Stimulated activated naive CD8-positive, alpha-beta T cell treated with anti-CD3 and anti-CD28 coated beads, Interleukin-15, Interleukin-2, amounts not matched to agents 100 U/mL and 50 U/mL, for 24 hours (primary cell): ENCODE results near the gene GPR55.

Experiments used
- ATAC-seq: fragments of 150-1000 bp; cut with Tn5 transposase; one replicate; pipeline ENCODE4 v1.10.0; 2021
- DNase-seq: peaks from one replicate; pipeline ENCODE4 v3.0.0; 2021

The GPR55 gene

DNA sequence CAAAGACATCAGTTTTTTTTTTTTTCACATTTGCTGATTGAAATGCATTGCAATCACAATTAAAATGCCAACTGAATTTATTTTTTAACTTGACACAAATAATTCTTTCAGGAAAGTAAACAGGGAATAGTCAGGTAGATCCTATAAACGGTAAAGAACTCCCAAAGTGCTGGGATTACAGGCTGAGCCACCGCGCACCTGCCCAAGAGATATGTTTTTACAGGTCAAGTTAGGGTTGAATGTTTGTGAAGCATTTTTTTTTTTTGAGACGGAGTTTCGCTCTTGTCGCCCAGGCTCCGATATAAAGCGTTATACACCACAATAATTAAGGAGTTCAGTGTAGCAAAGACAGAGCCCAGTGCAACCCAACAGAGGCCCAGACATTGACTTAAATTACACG, 45.2 kb downstream of the GPR55 start:
- ATAC-seq = no peak
- no peak for DNase-seq

DNA sequence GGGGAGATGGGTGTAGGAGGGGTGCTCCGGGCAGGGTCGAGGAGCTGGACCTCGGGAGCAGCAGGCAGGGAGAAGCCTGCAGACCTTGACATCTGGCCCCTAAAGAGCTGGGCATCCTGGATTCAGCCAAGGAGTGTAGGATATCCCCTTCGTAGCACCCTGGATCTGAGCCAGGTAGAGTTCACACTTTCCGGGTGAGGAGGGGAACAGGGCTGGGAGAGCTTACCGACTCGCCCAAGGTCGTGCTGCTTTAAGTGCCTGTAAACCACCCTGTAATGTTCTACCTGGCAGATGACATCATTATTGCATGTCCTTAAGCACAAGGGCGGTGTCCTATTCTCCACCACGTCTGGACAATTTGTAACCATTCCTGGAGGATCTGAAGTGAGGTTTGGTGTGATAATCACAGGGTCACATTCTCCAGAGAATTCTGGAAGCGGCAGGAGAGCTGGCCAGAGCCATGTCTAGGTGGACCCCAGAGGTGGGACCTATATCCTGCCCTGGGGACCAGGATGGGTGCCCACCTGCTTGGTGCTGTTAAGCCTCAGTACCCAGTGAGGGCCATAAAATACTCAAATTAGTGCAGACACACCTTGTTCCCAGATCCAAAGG, 45.7 kb downstream of the GPR55 start:
- DNase-seq (no peak), ATAC-seq (no peak)

DNA sequence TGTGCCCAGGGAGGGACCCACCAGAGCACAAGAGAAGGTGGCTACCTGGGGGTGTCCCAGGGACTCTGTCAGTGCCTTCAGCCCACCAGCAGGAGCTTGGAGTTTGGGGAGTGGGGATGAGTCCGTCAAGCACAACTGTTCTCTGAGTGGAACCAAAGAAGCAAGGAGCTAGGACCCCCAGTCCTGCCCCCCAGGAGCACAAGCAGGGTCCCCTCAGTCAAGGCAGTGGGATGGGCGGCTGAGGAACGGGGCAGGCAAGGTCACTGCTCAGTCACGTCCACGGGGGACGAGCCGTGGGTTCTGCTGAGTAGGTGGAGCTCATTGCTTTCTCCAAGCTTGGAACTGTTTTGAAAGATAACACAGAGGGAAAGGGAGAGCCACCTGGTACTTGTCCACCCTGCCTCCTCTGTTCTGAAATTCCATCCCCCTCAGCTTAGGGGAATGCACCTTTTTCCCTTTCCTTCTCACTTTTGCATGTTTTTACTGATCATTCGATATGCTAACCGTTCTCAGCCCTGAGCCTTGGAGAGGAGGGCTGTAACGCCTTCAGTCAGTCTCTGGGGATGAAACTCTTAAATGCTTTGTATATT, 46.3 kb downstream of the GPR55 start:
- no peak for DNase-seq
- no peak for ATAC-seq

DNA sequence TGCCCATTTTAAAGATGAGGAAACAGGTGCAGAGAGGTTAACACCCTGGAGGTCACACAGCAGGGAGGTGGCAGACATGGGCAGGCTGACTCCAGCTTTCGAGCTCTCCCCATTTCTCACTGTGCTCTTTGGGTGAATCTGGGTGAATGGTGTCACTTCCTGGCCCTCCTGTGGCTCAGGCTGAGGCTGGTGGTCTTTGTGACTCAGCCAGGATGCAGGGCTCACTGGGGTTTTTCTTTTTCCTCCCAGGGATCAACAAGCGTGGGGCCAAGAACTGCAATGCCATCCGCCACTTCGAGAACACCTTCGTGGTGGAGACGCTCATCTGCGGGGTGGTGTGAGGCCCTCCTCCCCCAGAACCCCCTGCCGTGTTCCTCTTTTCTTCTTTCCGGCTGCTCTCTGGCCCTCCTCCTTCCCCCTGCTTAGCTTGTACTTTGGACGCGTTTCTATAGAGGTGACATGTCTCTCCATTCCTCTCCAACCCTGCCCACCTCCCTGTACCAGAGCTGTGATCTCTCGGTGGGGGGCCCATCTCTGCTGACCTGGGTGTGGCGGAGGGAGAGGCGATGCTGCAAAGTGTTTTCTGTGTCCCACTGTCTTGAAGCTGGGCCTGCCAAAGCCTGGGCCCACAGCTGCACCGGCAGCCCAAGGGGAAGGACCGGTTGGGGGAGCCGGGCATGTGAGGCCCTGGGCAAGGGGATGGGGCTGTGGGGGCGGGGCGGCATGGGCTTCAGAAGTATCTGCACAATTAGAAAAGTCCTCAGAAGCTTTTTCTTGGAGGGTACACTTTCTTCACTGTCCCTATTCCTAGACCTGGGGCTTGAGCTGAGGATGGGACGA, 47.1 kb downstream of the GPR55 start:
- peak; percentile 76 for DNase-seq
- peak; percentile 85 for ATAC-seq

DNA sequence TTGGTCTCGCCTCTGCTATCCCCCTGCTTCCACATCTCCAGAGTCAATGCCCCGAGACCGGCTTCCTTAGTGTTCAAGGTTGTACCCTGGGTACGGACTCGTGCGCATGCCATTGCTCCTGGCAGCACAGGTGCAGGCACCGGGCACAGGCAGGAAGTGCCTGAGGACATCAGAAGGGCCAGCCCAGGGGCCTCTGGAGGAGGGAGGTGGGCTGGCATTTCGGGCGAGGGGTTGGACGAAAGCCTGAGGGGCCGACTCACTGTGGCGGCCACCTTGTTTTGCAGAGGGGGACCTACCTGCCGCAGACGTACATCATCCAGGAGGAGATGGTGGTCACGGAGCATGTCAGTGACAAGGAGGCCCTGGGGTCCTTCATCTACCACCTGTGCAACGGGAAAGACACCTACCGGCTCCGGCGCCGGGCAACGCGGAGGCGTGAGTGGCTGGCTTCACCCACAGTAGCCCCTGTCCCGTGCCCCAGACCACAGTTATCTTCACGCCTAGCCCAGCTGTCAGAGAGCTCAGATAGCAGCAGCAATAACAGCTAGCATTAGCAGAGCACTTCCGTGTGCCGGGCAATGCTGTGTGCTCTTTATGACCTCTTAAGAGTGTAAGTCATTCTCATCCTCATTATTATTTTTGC, 47.8 kb downstream of the GPR55 start:
- no peak for ATAC-seq
- no peak for DNase-seq

DNA sequence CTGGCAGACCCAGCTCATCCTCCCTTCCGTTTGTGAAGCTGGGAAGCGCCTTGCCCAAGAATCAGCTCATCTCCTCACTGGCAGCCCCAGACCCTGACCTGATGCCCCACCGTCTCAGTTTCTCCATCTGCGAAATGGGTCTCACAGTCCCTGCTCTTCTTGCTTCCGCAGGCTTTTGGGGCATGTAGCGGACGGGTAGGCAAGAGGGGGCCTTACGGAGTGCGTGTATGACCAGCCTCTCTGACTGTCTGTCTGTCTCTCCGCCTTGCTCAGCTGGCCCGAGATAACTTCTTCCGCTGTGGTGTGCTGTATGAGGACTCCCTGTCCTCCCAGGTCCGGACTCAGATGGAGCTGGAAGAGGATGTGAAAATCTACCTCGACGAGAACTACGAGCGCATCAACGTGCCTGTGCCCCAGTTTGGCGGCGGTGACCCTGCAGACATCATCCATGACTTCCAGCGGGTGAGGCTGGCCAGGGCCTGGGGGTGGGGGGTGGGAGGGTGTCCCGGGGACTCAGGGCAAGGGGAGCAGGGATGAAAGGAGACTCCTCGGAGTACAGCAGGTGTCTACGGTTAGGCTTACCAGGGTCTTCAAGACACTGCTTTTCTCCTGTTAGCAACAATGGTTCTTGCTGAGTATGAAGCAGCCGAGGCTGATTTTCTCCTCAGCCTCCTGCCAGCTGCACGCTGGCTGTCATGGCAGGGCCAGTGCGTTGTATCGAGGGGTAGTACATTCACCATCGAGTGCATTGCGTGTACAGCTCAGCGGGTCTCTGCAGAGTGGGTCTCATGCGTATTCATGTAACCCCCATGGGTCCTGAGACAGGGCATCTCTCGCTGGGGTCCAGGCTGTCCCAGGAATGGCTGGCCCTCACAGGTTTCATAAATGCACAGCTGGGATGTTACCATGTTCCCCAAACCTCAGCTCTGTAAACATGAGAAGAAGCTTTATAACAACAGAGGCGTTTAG, 49.4 kb downstream of the GPR55 start:
- ATAC-seq (no peak), DNase-seq (no peak)

DNA sequence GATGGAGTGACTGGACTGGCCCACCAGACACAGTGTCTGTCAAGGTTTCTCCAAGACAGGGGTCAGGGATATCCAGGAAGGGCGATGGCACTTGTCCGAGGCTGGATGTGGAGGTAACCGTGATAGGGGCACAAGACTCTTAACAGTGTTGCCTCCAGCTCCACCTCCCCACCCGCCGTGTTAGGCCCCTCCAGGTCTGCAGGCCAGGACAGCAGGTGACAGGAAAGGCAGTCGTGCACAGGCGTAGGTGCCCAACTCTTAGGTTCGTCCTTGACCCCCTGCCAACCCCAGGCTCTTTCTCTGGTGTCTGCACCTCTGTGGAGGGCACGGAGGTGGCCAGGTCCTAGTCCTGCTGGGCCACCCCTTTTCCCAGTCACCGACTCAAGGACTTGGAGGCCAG, 50.2 kb downstream of the GPR55 start:
- DNase-seq = no peak

DNA sequence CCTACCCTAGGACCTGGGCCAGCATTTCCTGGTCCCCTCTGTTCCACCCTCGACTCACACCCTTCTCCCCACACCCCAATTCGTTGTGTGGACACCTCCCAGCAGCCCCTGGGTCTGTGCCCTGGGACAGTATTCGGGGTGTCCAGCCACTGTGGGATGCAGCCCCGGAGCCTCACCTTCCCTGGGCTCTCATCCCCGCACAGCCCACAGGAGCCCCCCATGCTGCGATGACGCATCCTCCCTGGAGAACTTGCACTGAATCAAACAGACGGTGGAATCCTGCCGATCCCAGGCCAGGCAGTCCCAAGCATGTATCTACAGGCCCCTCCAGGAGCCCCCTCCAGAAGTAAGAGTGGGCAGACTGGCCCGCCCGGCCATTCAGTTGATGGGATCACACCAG, 50.6 kb downstream of the GPR55 start:
- DNase-seq (no peak), ATAC-seq (no peak)

More for the DNA sequence above, 50.2 kb downstream of the GPR55 start:
- no peak for ATAC-seq

DNA sequence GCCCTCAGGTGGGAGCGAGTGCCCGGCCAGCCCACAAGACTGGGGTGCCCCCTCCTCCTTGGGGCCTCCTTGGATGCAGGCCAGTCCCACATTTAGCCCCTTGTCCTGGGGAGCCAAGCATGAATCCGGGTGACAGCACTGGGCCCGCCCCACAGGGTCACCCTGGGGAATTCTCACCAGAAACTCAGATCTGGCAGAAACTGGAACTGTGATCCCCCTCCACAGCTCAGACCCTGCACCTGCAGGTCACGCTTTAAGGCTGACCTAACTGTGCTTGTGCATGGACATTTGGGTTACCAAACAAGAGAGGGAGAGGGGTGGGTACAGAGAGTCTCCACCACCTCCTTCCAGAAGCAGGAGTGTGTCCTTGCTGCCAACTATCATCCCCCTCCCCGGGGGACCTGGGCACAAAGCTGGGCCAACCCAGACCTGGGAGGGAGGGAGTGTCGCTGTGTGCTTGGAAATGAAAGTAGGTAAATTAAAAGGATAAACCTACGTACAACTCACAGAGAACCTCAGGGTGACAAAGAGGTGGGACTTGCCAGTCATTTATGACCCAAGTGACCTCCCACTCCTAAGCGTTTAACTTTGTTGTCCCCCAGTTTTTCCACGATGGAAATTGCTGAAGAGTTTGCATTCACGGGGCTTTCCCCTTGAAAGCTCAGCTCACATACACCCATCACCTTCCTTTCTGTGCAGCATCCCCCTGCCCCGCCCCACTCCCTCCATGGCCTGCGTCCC, 51.2 kb downstream of the GPR55 start:
- DNase-seq = peak; percentile 47

DNA sequence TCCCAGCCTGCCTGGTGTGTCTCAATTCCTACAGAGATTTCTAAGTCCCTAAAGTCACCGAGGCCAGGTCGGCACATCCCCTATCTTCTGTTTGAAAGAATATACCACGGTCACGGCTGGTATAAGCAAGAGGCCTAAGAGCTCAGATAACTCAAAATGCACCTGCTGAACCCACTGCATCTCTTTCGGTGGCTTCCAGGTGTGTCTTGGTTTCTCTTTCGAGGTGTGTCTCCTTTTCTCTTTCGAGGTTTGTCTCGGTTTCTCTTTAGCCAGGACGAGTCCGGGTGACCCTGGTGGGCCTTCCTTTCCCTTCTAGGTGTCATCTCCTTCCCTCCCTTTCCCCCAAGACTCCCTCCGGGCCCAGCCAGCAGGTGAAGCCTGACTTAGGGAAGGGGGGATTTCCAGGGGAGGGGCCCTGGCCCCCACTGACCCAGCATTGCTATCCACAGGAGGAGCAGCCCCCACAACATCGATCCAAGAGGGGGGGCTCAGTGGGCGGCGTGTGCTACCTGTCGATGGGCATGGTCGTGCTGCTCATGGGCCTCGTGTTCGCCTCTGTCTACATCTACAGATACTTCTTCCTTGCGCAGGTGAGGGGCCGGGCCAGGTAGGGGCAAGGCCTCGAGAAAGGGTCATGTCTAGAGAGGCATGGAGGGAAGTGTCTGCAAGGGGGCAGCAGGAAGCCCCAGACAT, 51.9 kb downstream of the GPR55 start:
- no peak for ATAC-seq
- DNase-seq = no peak

More for the DNA sequence above, 51.2 kb downstream of the GPR55 start:
- ATAC-seq = peak; percentile 60

DNA sequence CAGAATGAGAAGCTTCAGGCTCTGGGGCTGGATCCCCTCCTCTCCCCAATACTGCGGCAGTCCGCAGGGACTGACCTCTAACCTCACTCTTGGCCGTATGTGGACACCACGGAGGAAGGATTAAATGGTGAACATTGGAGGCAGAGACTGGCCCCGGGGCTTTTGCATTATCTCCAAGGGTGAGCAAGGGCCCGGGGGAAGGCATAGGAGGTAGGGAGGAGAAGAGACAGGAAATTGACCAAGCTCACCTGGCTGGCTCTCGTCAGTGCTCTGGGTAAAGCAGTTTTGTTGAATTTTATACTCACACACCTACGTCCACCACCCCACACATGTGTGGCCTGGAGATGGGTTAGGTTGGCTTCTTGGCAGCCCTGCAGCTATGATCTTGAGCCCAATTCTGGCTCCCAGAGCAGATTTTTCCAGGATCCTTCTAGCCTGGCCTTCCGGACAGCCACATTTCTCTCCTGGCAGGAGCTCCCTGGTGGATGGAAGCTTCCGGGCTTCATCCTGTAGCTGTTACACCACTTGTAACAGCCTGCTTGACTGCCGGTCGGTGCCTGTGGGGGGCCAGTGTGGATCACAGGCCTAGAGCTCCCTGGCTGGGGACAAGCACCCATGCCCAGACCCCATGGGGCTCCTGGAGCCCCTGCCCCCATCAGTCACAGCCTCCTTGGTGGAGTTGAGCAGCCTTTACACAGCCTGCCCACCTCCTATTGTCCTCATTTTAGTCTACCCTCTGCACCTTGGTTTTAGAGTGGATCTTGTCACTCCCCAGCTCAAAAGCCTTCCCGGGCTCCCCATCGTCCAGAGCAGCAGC, 52.7 kb downstream of the GPR55 start:
- ATAC-seq (no peak), DNase-seq (no peak)

DNA sequence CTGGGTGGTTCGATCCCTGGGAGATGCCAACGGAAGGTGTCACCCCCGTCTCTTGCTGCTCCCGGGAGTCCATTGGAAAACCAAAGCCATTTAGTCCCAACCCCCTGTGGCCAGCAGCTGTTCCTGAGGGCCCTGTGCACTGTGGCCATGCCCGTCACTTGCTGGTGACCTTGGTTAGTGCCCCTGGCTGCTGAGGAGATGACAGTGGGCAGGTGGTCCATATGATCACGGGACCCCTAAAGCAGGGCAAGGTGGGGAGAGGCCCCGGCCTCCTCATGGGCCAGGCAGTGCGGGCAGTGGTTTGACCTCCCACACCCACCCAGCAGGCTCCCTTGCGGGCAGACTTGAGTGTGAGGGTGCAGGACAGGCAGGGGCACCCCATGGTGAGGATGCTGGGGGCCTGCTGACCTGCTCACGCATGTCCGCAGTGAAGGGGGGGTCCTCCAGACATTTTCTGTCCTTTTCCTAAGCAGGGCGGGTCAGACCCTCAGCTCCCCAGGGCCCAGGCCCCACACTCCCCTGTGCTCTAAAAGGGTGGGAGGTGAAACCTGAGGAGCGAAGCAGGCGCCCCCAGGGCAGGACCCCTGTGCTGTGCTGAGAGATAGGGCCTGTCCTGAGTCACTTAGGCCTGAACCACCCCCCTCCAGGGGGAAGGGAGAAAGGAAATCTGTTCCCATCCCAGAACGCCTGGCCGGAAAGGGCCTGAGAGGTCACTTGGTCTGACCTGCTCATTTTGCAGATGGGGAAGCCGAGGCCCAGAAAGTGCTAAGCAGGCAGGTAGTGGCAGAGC, 53.5 kb downstream of the GPR55 start:
- ATAC-seq (no peak), DNase-seq (no peak)

DNA sequence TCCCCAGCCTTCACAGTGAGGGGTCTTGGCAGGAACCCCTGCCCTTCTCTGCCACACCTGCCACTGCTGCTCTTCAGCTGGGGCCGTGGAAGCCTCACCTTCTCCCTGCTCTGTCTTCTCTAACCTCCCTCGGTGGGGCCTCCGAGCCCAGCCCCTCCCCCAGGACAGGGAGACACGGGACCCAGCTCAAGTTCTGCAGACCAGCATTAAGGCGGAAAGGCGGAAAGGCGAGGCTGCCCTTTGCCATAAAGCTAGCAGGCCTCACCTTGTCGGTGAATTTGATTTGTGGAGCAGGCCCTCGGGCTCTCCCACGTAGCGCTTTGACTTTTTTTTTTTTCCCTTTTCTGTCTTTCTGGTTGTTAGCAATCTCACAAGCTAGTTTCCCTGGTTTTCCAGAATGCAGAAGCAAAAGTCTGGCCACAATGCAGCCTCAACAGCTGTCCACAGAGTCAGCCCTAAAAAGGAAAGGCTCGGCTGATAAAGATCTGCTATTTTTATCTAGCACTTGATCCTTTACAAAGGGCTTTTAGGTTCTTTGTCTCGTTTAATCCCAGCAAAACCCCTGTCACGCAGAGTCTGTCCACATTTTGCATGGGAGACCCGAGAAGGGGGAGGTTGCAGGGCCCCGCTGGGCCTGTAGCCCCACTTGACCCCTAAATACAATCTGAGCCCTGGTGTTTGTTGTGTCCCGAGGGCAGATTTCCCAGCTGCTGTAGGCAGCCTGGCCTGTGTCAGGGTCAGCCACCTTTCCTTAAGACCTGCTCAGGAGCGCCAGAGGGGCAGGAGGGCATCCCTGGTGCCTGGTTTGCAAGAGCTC, 54.3 kb downstream of the GPR55 start:
- ATAC-seq (no peak), DNase-seq (no peak)

DNA sequence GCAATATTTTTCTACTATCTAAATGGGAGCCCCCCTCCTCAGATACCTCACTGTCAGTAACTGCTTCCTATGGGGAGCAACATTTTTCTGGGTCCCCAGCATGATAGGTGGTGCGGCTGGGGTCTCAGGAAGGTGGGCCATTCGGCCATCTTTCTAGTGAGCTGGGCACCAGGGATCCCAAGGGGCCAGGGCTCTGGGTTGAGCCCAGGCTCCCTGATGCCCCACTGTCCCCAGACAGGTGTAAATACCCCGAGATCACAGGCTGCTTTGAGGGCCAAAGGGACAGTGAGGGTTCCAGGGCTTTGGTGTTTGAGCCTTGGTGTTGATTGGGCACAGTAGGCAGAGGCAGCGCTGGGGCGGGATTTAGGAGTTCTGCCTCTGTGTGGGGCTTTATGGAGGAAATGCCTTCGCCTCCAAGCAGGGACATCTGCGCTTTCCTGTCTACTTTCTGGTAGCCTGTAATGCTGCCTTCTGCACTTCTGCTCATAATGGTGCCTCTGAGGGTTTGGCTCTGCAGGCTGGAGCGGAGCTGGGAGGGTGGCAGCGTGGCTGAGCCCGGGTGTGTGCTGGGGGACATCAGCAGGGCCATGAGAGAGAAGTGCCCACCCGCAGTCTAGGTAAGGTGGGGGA, 55.0 kb downstream of the GPR55 start:
- ATAC-seq = no peak
- no peak for DNase-seq

DNA sequence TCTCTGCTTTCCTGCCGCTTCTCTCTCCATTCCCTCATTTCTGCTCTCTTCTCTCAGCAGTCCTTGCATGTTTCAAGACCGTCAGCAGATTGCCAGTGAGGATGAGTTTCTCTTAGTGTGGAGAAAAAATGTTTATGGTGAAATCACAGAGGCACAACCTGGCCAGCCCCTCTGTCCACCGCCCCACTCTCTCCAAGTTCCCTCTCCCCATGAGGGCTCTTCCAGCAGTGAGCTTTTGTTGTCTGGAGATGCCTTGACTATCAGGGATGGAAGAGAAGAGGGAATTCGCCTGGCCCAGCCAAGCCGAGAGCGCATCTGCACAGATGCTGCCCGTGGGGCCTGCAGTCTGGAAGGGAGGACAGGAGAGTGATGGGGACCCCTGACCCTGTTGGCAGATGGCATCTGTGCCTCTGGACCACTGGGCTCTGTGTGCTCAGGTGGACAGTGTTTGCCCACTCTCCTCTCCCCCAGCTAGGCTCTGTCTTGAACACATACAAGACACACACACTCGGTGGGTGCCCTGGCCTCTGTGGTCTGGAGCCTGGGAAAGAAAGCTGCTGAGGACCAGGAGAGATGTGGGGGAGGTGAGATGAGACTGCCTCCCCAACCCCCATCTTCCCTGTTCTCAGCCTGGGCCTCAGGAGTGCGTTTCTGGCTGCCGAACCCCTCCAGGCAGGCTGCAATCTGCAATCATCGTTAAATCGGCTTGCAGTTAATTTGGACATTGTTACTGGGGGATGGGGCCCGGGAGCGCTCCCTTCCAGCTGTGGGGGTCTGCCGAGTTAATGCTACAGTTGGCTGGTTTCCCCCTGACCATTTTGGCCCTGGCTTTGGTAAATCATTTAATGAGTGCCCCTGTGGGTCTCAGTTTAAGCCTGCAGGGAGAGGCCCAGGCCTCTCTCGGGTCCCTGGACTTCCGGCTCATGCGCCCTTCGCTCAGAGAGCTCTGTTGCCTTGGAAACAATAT, 55.8 kb downstream of the GPR55 start:
- DNase-seq (no peak), ATAC-seq (no peak)
